ENCODE results near the gene DENND5B.

GRCh38 chr12:31369712-31370521 is 221.0 kb downstream of the DENND5B start:
- TF ChIP-seq ZFP3 (tag by site-specific recombination; IDR thresholded peaks at IDR 0.05; ENCODE audit: low read depth) (no peak), ZNF221 (tag by site-specific recombination; IDR thresholded peaks at IDR 0.05; ENCODE audit: borderline replicate concordance) (no peak), ZNF514 (tag by site-specific recombination; IDR thresholded peaks at IDR 0.05) (no peak)

Data from HEK293 (cell line).